WTC11 (cell line): Measurements from ENCODE around the gene KIF3B. TPM values are rescaled to one million over a fixed set of nuclear protein-coding genes. Genes with fewer than 3 reads are reported as not detected.

ENCODE experiments used
- ATAC-seq: fragments of 200-7000 bp; cut with Tn5 transposase; 2 replicates; pipeline ENCODE4 v1.10.0; 2021; ENCODE audit warnings: mild to moderate bottlenecking, moderate library complexity
- CTCF ChIA-PET: fragments of 300-600 bp; sonication (Branson Sonifier 250); formaldehyde crosslinking; loops from one replicate; lab custom pipeline; 2021; ENCODE audit warnings: antibody characterized with exemption; lab: Charles Lee
- POLR2A ChIA-PET: fragments of 350-600 bp; sonication (Branson Sonifier 250); formaldehyde crosslinking; loops from one replicate; lab custom pipeline; 2021; ENCODE audit warnings: antibody characterized with exemption; lab: Charles Lee
- DNase-seq: peaks from one replicate; pipeline ENCODE4 v3.0.0; 2021; ENCODE audit warnings: low spot score
- H3K27ac Mint-ChIP-seq: 2 replicates; pipeline ENCODE4 v1.8.0; 2021; ENCODE audit warnings: mixed read lengths
- H3K27me3 Mint-ChIP-seq: 2 replicates; pipeline ENCODE4 v1.8.0; 2021; ENCODE audit warnings: low read depth, mild to moderate bottlenecking, moderate library complexity, mixed read lengths
- H3K36me3 Mint-ChIP-seq: 2 replicates; pipeline ENCODE4 v1.8.0; 2021; ENCODE audit warnings: mixed read lengths
- H3K4me1 Mint-ChIP-seq: 2 replicates; pipeline ENCODE4 v1.8.0; 2022; ENCODE audit warnings: mixed read lengths
- H3K4me3 Mint-ChIP-seq: 2 replicates; pipeline ENCODE4 v1.8.0; 2021; ENCODE audit warnings: mild to moderate bottlenecking, moderate library complexity, mixed read lengths
- H3K9me3 Mint-ChIP-seq: 2 replicates; pipeline ENCODE4 v1.8.0; 2021; ENCODE audit warnings: mixed read lengths
- CTCF ChIP-seq: fragments of 200-600 bp; IDR thresholded peaks from 2 replicates; pipeline ENCODE4 v1.8.0; 2022; ENCODE audit warnings: antibody characterized with exemption
- HMGA2 ChIP-seq: fragments of 250-450 bp; sonication (Bioruptor Pico); IDR thresholded peaks from 2 replicates; pipeline ENCODE4 v1.4.0; 2021; ENCODE audit warnings: mild to moderate bottlenecking, moderate library complexity
- NFE2L1 ChIP-seq: sonication (generic); formaldehyde crosslinking; IDR thresholded peaks from 2 replicates; pipeline ENCODE4 v1.8.1; 2023; ENCODE audit warnings: missing genetic modification reagents
- NFYB ChIP-seq: sonication (generic); formaldehyde crosslinking; conservative IDR thresholded peaks from 2 replicates; pipeline ENCODE4 v1.8.0; 2022; ENCODE audit warnings: low read depth, missing genetic modification reagents
- NR1H2 ChIP-seq: sonication (generic); formaldehyde crosslinking; IDR thresholded peaks from 2 replicates; pipeline ENCODE4 v1.9.0; 2021; ENCODE audit warnings: mild to moderate bottlenecking, moderate library complexity, missing genetic modification reagents
- OVOL2 ChIP-seq: fragments of 250-450 bp; sonication (Bioruptor Pico); IDR thresholded peaks from 2 replicates; pipeline ENCODE4 v1.9.0; 2021; ENCODE audit warnings: mild to moderate bottlenecking, borderline replicate concordance
- SMAD4 ChIP-seq: sonication (generic); formaldehyde crosslinking; IDR thresholded peaks from 2 replicates; pipeline ENCODE4 v1.8.0; 2022; ENCODE audit warnings: mild to moderate bottlenecking, missing genetic modification reagents
- STAT6 ChIP-seq: sonication (generic); formaldehyde crosslinking; conservative IDR thresholded peaks from 2 replicates; pipeline ENCODE4 v1.8.1; 2023; ENCODE audit warnings: mild to moderate bottlenecking, low read depth, missing genetic modification reagents, moderate library complexity
- TEAD1 ChIP-seq: sonication (generic); formaldehyde crosslinking; IDR thresholded peaks from 2 replicates; pipeline ENCODE4 v1.8.0; 2022; ENCODE audit warnings: mild to moderate bottlenecking, missing genetic modification reagents
- ZNF396 ChIP-seq: fragments of 250-450 bp; sonication (Bioruptor Pico); IDR thresholded peaks from 2 replicates; pipeline ENCODE4 v1.8.0; 2021; ENCODE audit warnings: mild to moderate bottlenecking, moderate library complexity, borderline replicate concordance
- ZNF416 ChIP-seq: fragments of 250-450 bp; sonication (Bioruptor Pico); IDR thresholded peaks from 2 replicates; pipeline ENCODE4 v1.9.0; 2021; ENCODE audit warnings: mild to moderate bottlenecking, inconsistent platforms
- ZNF671 ChIP-seq: fragments of 250-450 bp; sonication (Bioruptor Pico); IDR thresholded peaks from 2 replicates; pipeline ENCODE4 v1.8.0; 2021; ENCODE audit warnings: mild to moderate bottlenecking
- total RNA-seq: library from RNA; stranded (reverse); gene quantifications from 3 replicates; pipeline ENCODE4 v1.2.3, GENCODE V29; 2021
- TF ChIP-seq, protein P1 (sequence below): fragments of 250-450 bp; sonication (Bioruptor Pico); IDR thresholded peaks from 2 replicates; pipeline ENCODE4 v1.9.0; 2021; ENCODE audit warnings: mild to moderate bottlenecking, borderline replicate concordance
- TF ChIP-seq, protein P2 (sequence below): sonication (generic); formaldehyde crosslinking; IDR thresholded peaks from 2 replicates; pipeline ENCODE4 v1.8.1; 2023; ENCODE audit warnings: mild to moderate bottlenecking, missing genetic modification reagents
- TF ChIP-seq, protein P3 (sequence below): sonication (generic); formaldehyde crosslinking; IDR thresholded peaks from 2 replicates; pipeline ENCODE4 v1.8.0; 2022; ENCODE audit warnings: missing genetic modification reagents
- TF ChIP-seq, protein P4 (sequence below): fragments of 250-450 bp; sonication (Bioruptor Pico); IDR thresholded peaks from 2 replicates; pipeline ENCODE4 v1.9.0; 2021; ENCODE audit warnings: mild to moderate bottlenecking

Gene KIF3B
- total RNA-seq, 1 experiment from 2014 or later = 21.5 TPM

DNA sequence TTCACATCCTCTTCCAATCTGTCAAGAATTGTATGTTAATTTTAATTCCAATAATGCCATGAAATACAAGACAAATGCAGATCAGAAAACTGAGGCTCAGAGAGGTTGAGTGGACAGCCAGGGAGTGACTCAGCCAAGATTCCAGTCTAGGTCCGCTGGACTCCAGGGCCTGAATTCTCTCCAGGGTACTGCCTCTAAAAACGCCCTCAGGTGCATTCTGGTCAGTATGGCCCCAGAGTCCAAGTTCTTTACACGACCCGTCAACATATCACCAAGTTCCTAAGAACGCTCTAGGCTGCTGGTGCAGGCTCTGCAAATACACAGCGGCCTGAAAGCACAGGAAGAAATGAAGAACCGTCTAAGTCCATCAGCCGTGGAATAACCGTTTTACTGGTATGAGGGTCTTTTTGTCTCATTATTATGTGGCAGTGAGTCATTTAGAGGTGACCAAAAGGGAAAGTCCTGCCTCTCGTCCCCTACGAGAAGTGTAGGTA, 80.0 kb downstream of the KIF3B start (continued):
- TF ChIP-seq STAT6 (CRISPR knock-in tag) (no peak), NR1H2 (CRISPR knock-in tag) (no peak), ZNF416 (CRISPR knock-in tag) (no peak), SMAD4 (no peak), NFE2L1 (CRISPR knock-in tag) (no peak), OVOL2 (CRISPR knock-in tag) (no peak), ZNF671 (CRISPR knock-in tag) (no peak)
- TF ChIP-seq, protein P1, sequence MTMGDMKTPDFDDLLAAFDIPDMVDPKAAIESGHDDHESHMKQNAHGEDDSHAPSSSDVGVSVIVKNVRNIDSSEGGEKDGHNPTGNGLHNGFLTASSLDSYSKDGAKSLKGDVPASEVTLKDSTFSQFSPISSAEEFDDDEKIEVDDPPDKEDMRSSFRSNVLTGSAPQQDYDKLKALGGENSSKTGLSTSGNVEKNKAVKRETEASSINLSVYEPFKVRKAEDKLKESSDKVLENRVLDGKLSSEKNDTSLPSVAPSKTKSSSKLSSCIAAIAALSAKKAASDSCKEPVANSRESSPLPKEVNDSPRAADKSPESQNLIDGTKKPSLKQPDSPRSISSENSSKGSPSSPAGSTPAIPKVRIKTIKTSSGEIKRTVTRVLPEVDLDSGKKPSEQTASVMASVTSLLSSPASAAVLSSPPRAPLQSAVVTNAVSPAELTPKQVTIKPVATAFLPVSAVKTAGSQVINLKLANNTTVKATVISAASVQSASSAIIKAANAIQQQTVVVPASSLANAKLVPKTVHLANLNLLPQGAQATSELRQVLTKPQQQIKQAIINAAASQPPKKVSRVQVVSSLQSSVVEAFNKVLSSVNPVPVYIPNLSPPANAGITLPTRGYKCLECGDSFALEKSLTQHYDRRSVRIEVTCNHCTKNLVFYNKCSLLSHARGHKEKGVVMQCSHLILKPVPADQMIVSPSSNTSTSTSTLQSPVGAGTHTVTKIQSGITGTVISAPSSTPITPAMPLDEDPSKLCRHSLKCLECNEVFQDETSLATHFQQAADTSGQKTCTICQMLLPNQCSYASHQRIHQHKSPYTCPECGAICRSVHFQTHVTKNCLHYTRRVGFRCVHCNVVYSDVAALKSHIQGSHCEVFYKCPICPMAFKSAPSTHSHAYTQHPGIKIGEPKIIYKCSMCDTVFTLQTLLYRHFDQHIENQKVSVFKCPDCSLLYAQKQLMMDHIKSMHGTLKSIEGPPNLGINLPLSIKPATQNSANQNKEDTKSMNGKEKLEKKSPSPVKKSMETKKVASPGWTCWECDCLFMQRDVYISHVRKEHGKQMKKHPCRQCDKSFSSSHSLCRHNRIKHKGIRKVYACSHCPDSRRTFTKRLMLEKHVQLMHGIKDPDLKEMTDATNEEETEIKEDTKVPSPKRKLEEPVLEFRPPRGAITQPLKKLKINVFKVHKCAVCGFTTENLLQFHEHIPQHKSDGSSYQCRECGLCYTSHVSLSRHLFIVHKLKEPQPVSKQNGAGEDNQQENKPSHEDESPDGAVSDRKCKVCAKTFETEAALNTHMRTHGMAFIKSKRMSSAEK (CRISPR knock-in tag) = no peak

- ChIA-PET CTCF (interaction anchor here (0.6 kb wide), 4 partner anchors 272 to 517 kb away, joined by 3 to 5 read pairs (median 3); no protein-coding TSS in a partner anchor), POLR2A (interaction anchor here (0.6 to 1.3 kb wide), 3 partner anchors 124 to 340 kb away, joined by 3 to 4 read pairs (median 3); no protein-coding TSS in a partner anchor)
- Mint-ChIP-seq H3K9me3 (no peaks in the 10 kb centered on the region), H3K27ac (peak within 1 kb of the TSS; percentile 98), H3K4me3 (peak within 1 kb of the TSS; percentile 95), H3K36me3 (peaks cover 2% of the 10 kb centered on the region; the same call in 1 of the 2 replicates), H3K27me3 (peaks cover 80% of the 10 kb centered on the region), H3K4me1 (peaks cover 12% of the 10 kb centered on the region)
- peak; percentile 96 for ATAC-seq
- peak; percentile 99 for DNase-seq
- peak; percentile 50; the same call in 1 of the 2 replicates for TF ChIP-seq TEAD1
- TF ChIP-seq, protein P2, sequence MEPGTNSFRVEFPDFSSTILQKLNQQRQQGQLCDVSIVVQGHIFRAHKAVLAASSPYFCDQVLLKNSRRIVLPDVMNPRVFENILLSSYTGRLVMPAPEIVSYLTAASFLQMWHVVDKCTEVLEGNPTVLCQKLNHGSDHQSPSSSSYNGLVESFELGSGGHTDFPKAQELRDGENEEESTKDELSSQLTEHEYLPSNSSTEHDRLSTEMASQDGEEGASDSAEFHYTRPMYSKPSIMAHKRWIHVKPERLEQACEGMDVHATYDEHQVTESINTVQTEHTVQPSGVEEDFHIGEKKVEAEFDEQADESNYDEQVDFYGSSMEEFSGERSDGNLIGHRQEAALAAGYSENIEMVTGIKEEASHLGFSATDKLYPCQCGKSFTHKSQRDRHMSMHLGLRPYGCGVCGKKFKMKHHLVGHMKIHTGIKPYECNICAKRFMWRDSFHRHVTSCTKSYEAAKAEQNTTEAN (CRISPR knock-in tag) = no peak
- 0 out of 2 replicates have a peak, but pooled peaks have one; percentile 11 for TF ChIP-seq HMGA2 (CRISPR knock-in tag)
- TF ChIP-seq, protein P3, sequence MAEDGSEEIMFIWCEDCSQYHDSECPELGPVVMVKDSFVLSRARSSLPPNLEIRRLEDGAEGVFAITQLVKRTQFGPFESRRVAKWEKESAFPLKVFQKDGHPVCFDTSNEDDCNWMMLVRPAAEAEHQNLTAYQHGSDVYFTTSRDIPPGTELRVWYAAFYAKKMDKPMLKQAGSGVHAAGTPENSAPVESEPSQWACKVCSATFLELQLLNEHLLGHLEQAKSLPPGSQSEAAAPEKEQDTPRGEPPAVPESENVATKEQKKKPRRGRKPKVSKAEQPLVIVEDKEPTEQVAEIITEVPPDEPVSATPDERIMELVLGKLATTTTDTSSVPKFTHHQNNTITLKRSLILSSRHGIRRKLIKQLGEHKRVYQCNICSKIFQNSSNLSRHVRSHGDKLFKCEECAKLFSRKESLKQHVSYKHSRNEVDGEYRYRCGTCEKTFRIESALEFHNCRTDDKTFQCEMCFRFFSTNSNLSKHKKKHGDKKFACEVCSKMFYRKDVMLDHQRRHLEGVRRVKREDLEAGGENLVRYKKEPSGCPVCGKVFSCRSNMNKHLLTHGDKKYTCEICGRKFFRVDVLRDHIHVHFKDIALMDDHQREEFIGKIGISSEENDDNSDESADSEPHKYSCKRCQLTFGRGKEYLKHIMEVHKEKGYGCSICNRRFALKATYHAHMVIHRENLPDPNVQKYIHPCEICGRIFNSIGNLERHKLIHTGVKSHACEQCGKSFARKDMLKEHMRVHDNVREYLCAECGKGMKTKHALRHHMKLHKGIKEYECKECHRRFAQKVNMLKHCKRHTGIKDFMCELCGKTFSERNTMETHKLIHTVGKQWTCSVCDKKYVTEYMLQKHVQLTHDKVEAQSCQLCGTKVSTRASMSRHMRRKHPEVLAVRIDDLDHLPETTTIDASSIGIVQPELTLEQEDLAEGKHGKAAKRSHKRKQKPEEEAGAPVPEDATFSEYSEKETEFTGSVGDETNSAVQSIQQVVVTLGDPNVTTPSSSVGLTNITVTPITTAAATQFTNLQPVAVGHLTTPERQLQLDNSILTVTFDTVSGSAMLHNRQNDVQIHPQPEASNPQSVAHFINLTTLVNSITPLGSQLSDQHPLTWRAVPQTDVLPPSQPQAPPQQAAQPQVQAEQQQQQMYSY (CRISPR knock-in tag) = no peak
- TF ChIP-seq ZNF396 (CRISPR knock-in tag) = no peak
- TF ChIP-seq CTCF = no peak
- TF ChIP-seq, protein P4, sequence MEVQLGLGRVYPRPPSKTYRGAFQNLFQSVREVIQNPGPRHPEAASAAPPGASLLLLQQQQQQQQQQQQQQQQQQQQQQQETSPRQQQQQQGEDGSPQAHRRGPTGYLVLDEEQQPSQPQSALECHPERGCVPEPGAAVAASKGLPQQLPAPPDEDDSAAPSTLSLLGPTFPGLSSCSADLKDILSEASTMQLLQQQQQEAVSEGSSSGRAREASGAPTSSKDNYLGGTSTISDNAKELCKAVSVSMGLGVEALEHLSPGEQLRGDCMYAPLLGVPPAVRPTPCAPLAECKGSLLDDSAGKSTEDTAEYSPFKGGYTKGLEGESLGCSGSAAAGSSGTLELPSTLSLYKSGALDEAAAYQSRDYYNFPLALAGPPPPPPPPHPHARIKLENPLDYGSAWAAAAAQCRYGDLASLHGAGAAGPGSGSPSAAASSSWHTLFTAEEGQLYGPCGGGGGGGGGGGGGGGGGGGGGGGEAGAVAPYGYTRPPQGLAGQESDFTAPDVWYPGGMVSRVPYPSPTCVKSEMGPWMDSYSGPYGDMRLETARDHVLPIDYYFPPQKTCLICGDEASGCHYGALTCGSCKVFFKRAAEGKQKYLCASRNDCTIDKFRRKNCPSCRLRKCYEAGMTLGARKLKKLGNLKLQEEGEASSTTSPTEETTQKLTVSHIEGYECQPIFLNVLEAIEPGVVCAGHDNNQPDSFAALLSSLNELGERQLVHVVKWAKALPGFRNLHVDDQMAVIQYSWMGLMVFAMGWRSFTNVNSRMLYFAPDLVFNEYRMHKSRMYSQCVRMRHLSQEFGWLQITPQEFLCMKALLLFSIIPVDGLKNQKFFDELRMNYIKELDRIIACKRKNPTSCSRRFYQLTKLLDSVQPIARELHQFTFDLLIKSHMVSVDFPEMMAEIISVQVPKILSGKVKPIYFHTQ (CRISPR knock-in tag) = no peak
- TF ChIP-seq NFYB (CRISPR knock-in tag) = no peak
Measured at GRCh38 chr20:32357869-32358631, 80.6 kb downstream of the KIF3B start, which contains the start of gene ASXL1. ASXL1 (plus strand) TSS chr20:32358331; CDS start chr20:32358776, 445 bp downstream.
